Measurements from ENCODE around the gene MYH14. TPM values are rescaled to one million over a fixed set of nuclear protein-coding genes. Genes with fewer than 3 reads are reported as not detected.

The MYH14 gene
- total RNA-seq, 2 experiments from 2014 or later = not detected

DNA sequence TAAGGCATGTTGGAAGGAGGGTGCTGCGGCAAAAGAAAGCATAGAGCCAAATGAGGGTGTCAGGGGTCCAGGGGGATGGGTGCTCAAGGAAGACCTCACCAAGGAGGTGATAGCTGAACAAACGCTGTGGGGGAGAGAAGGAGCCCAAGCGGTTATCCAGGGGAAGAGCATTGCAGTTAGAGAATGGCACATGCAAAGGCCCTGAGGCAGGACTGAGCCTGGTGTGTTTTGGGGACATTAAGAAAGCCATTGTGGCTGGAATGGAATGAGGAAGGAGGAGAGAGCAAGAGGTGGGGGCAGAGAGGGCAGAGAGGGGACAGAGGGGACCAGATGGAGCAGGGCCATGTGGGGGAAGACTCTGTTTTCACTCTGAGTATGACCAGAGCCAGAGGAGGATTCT, 6.1 kb upstream of the MYH14 start:
- no peak for DNase-seq
- Mint-ChIP-seq H3K36me3 (ENCODE audit: low read depth) (no peaks in the 10 kb centered on the region), H3K4me1 (ENCODE audit: low read depth) (no peaks in the 10 kb centered on the region), H3K27me3 (ENCODE audit: low read depth) (peaks cover 49% of the 10 kb centered on the region), H3K9me3 (no peaks in the 10 kb centered on the region), H3K4me3 (no peak overlapping the region), H3K27ac (no peak overlapping the region)
- intact Hi-C loops (cut with micrococcal nuclease) = no loop called here
- CTCF ChIA-PET = no interaction called here

GRCh38 chr19:50198431-50199258, 4.8 kb upstream of the MYH14 start:
- Mint-ChIP-seq H3K36me3 (ENCODE audit: low read depth) (no peaks in the 10 kb centered on the region), H3K4me1 (ENCODE audit: low read depth) (no peaks in the 10 kb centered on the region), H3K4me3 (no peak overlapping the region), H3K27ac (no peak overlapping the region), H3K27me3 (ENCODE audit: low read depth) (peaks cover 44% of the 10 kb centered on the region), H3K9me3 (no peaks in the 10 kb centered on the region)
- CTCF ChIA-PET = interaction anchor here (0.6 kb wide), 1 partner anchor 63 kb away, joined by 3 read pairs; no protein-coding TSS in a partner anchor
- DNase-seq = no peak
- intact Hi-C loops (cut with micrococcal nuclease) = no loop called here

GRCh38 chr19:50199259-50199555, 4.2 kb upstream of the MYH14 start:
- Mint-ChIP-seq H3K27me3 (ENCODE audit: low read depth) (peaks cover 49% of the 10 kb centered on the region), H3K27ac (no peak overlapping the region), H3K4me3 (no peak overlapping the region), H3K4me1 (ENCODE audit: low read depth) (no peaks in the 10 kb centered on the region), H3K36me3 (ENCODE audit: low read depth) (no peaks in the 10 kb centered on the region), H3K9me3 (no peaks in the 10 kb centered on the region)
- intact Hi-C loops (cut with micrococcal nuclease) = no loop called here
- no peak for DNase-seq
- CTCF ChIA-PET = interaction anchor here (0.6 kb wide), 1 partner anchor 63 kb away, joined by 3 read pairs; no protein-coding TSS in a partner anchor

GRCh38 chr19:50202386-50202785, 1.0 kb upstream of the MYH14 start:
- Mint-ChIP-seq H3K4me1 (ENCODE audit: low read depth) (no peaks in the 10 kb centered on the region), H3K27me3 (ENCODE audit: low read depth) (peaks cover 51% of the 10 kb centered on the region), H3K4me3 (no peak overlapping the region), H3K36me3 (ENCODE audit: low read depth) (no peaks in the 10 kb centered on the region), H3K9me3 (no peaks in the 10 kb centered on the region), H3K27ac (no peak overlapping the region)
- intact Hi-C loops (cut with micrococcal nuclease) = no loop called here
- CTCF ChIA-PET = no interaction called here
- DNase-seq = no peak

DNA sequence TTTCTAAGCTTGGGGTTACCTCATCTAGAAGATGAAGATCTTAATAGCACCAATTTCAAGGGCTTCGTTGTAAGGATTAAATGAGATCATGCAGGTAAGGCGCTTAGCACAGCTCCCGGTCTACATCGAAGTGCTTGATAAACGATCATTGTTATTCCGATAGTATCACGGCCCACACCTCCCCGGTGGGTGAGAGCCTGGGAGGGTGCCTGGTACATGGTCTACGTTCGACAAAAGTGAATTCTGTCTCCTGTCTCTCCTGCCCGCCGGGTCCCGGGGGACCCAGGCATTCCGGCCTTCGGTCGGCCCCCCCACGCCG, 501 bp upstream of the MYH14 start:
- CTCF ChIA-PET = no interaction called here
- H3K9me3 Mint-ChIP-seq = no peaks in the 10 kb centered on the region

GRCh38 chr19:50204081-50204428, 633 bp downstream of the MYH14 start:
- intact Hi-C loops (cut with micrococcal nuclease) = no loop called here
- no peaks in the 10 kb centered on the region for H3K4me1 Mint-ChIP-seq (ENCODE audit: low read depth)
- DNase-seq = no peak
- CTCF ChIA-PET = no interaction called here
- no peak overlapping the region for H3K27ac Mint-ChIP-seq
- H3K9me3 Mint-ChIP-seq = no peaks in the 10 kb centered on the region
- H3K36me3 Mint-ChIP-seq (ENCODE audit: low read depth) = no peaks in the 10 kb centered on the region
- H3K27me3 Mint-ChIP-seq (ENCODE audit: low read depth) = peaks cover 50% of the 10 kb centered on the region
- no peak overlapping the region for H3K4me3 Mint-ChIP-seq

More for the DNA sequence above, 501 bp upstream of the MYH14 start:
- no peaks in the 10 kb centered on the region for H3K4me1 Mint-ChIP-seq (ENCODE audit: low read depth)
- H3K36me3 Mint-ChIP-seq (ENCODE audit: low read depth) = no peaks in the 10 kb centered on the region
- no peak overlapping the region for H3K4me3 Mint-ChIP-seq
- H3K27ac Mint-ChIP-seq = no peak overlapping the region
- intact Hi-C loops (cut with micrococcal nuclease) = no loop called here
- peaks cover 53% of the 10 kb centered on the region for H3K27me3 Mint-ChIP-seq (ENCODE audit: low read depth)
- DNase-seq = no peak

DNA sequence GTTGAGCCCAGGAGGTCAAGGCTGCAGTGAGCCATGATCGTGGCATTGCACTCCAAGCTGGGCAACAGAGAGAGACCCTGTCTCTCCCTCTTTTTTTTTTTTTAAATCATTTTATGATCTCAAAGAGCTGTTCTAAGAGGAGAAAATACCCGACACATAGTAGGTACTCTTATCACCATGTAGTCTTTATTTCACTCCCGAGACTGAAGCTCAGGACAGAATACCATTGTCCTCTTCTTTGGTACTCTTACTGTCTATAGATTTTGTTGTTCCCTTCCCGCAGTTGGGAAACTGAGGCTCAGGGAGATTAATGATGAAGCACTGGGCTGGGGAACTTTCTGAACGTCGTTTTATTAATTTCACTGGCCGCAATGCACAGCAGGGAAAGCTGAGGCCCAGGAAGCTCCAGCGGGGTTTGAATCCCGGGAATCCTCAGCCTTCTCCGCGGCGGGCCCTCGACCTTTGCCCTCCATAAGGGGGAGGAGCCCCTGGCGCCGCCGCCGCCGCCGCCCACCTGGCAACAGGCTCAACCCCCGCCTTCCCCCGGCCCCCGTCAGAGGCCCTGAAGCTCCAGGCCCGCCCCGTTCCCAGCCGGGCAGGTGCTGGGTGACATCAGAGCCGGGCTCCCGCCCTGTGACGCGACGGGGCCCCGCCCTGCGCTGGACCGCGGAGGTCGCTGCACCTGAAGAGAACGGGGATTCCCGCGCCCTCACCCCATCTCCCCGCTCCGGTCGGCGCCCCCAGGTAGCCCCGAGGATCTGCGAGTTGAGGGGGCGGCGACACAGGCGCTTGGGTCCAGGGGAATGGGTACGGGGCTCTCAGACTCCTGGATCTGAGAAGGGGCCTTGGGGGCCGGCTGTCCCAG, 1.6 kb downstream of the MYH14 start:
- intact Hi-C loops (cut with micrococcal nuclease) = no loop called here
- no peak overlapping the region for H3K27ac Mint-ChIP-seq
- DNase-seq = no peak
- peaks cover under 1% of the 10 kb centered on the region for H3K9me3 Mint-ChIP-seq
- CTCF ChIA-PET = no interaction called here
- no peaks in the 10 kb centered on the region for H3K4me1 Mint-ChIP-seq (ENCODE audit: low read depth)
- no peak overlapping the region for H3K4me3 Mint-ChIP-seq
- no peaks in the 10 kb centered on the region for H3K36me3 Mint-ChIP-seq (ENCODE audit: low read depth)
- peaks cover 46% of the 10 kb centered on the region for H3K27me3 Mint-ChIP-seq (ENCODE audit: low read depth)

GRCh38 chr19:50205681-50206138, 2.3 kb downstream of the MYH14 start:
- Mint-ChIP-seq H3K27me3 (ENCODE audit: low read depth) (peaks cover 43% of the 10 kb centered on the region), H3K9me3 (peaks cover 1% of the 10 kb centered on the region), H3K27ac (no peak overlapping the region), H3K4me3 (no peak overlapping the region), H3K4me1 (ENCODE audit: low read depth) (no peaks in the 10 kb centered on the region), H3K36me3 (ENCODE audit: low read depth) (no peaks in the 10 kb centered on the region)
- intact Hi-C loops (cut with micrococcal nuclease) = no loop called here
- DNase-seq = no peak
- CTCF ChIA-PET = no interaction called here

DNA sequence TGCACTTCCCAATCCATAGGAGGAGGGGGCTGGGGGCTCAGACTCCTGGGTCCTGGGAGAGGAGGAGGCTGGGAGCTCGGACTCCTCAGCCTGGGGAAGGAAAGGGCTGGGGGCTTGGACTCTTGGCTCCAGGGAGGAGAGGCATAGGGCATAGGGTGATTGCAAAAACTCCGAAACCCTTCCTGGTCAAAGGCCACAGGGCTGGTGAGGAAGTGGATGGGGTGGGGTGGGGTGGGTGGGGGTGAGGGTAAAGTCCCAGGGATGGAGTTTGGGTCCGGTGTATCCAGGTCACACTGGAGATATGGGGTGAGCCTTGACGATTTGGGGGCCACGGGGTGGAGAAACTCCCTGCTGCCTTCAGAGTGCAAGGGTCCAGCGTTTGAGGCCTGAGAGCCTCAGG, 2.8 kb downstream of the MYH14 start:
- H3K27me3 Mint-ChIP-seq (ENCODE audit: low read depth) = peaks cover 38% of the 10 kb centered on the region
- CTCF ChIA-PET = no interaction called here
- intact Hi-C loops (cut with micrococcal nuclease) = no loop called here

DNA sequence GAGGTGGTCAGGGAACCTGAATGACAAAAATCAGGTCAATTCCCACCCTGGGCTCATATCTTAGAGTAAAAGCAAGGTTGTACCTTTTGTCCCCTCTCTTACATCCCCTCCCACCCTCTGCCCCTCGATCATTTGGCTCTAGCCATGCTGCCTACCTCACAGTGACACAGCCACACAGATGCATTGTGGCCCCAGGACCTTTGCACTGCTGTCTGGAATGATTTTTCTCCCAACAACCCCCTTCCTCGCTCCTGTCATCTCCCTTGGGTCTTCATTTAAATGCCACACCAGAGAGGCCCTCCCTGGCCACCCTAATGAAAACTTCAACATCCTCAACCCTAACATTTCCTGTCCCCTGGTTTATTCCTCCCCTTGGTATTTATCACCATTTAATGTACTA, 4.3 kb downstream of the MYH14 start:
- Mint-ChIP-seq H3K36me3 (ENCODE audit: low read depth) (no peaks in the 10 kb centered on the region), H3K27me3 (ENCODE audit: low read depth) (peaks cover 24% of the 10 kb centered on the region), H3K27ac (no peak overlapping the region), H3K9me3 (peaks cover 1% of the 10 kb centered on the region), H3K4me3 (no peak overlapping the region), H3K4me1 (ENCODE audit: low read depth) (no peaks in the 10 kb centered on the region)
- CTCF ChIA-PET = no interaction called here
- no peak for DNase-seq
- intact Hi-C loops (cut with micrococcal nuclease) = no loop called here

More for the DNA sequence above, 2.8 kb downstream of the MYH14 start:
- DNase-seq = no peak
- H3K36me3 Mint-ChIP-seq (ENCODE audit: low read depth) = no peaks in the 10 kb centered on the region
- H3K4me3 Mint-ChIP-seq = no peak overlapping the region
- no peaks in the 10 kb centered on the region for H3K4me1 Mint-ChIP-seq (ENCODE audit: low read depth)
- peaks cover 1% of the 10 kb centered on the region for H3K9me3 Mint-ChIP-seq
- H3K27ac Mint-ChIP-seq = no peak overlapping the region

GRCh38 chr19:50209131-50209530, 5.7 kb downstream of the MYH14 start:
- no peaks in the 10 kb centered on the region for H3K36me3 Mint-ChIP-seq (ENCODE audit: low read depth)
- H3K4me3 Mint-ChIP-seq = no peak overlapping the region
- H3K27ac Mint-ChIP-seq = no peak overlapping the region
- peaks cover 18% of the 10 kb centered on the region for H3K27me3 Mint-ChIP-seq (ENCODE audit: low read depth)
- DNase-seq = no peak
- intact Hi-C loops (cut with micrococcal nuclease) = no loop called here
- no peaks in the 10 kb centered on the region for H3K4me1 Mint-ChIP-seq (ENCODE audit: low read depth)
- CTCF ChIA-PET = no interaction called here
- H3K9me3 Mint-ChIP-seq = peaks cover 1% of the 10 kb centered on the region

GRCh38 chr19:50210425-50210824, 7.0 kb downstream of the MYH14 start:
- H3K9me3 Mint-ChIP-seq = peaks cover 1% of the 10 kb centered on the region
- no peaks in the 10 kb centered on the region for H3K4me1 Mint-ChIP-seq (ENCODE audit: low read depth)
- intact Hi-C loops (cut with micrococcal nuclease) = no loop called here
- peaks cover 8% of the 10 kb centered on the region for H3K27me3 Mint-ChIP-seq (ENCODE audit: low read depth)
- CTCF ChIA-PET = interaction anchor here (0.9 kb wide), 1 partner anchor 176 kb away, joined by 3 read pairs; no protein-coding TSS in a partner anchor
- no peak overlapping the region for H3K27ac Mint-ChIP-seq
- no peaks in the 10 kb centered on the region for H3K36me3 Mint-ChIP-seq (ENCODE audit: low read depth)
- no peak for DNase-seq
- H3K4me3 Mint-ChIP-seq = no peak overlapping the region

- peaks cover 1% of the 10 kb centered on the region for H3K9me3 Mint-ChIP-seq
- no peak overlapping the region for H3K27ac Mint-ChIP-seq
- intact Hi-C loops (cut with micrococcal nuclease) = no loop called here
- no peak for DNase-seq
- no peaks in the 10 kb centered on the region for H3K36me3 Mint-ChIP-seq (ENCODE audit: low read depth)
- H3K4me1 Mint-ChIP-seq (ENCODE audit: low read depth) = no peaks in the 10 kb centered on the region
- no peak overlapping the region for H3K4me3 Mint-ChIP-seq
- H3K27me3 Mint-ChIP-seq (ENCODE audit: low read depth) = peaks cover 10% of the 10 kb centered on the region
- CTCF ChIA-PET = interaction anchor here (0.6 kb wide), 1 partner anchor 1016 kb away, joined by 3 read pairs; no protein-coding TSS in a partner anchor
Measured at GRCh38 chr19:50213925-50214324, 10.5 kb downstream of the MYH14 start.

All from activated naive CD4-positive, alpha-beta T cell treated with anti-CD3 and anti-CD28 coated beads for 36 hours (primary cell).